Esophagus muscularis mucosa (tissue), 3 donors: ENCODE data around the gene LMO7.

Experiments used
- CTCF ChIP-seq, 3 experiments: fragments of 200-600 bp in 2 of 3; fragments of 450-650 bp in 1 of 3; sonication (generic) in 2 of 3; IDR thresholded peaks; one replicate each; pipeline ENCODE4 v1.5.1; 2017 to 2019; ENCODE audit warnings: antibody characterized with exemption in 3 of 3, mild to moderate bottlenecking in 2 of 3, moderate library complexity in 1 of 3
- POLR2AphosphoS5 ChIP-seq, 2 donors: sonication (generic); formaldehyde crosslinking; IDR thresholded peaks; one replicate each; pipeline ENCODE4 v1.6.1; 2017; ENCODE audit warnings: antibody characterized with exemption in 2 of 2

- TF ChIP-seq CTCF (IDR thresholded peaks at IDR 0.05) (no peak), POLR2AphosphoS5 (IDR thresholded peaks at IDR 0.05) (no peak)
These were observed 170.0 kb downstream of the LMO7 start for GRCh38 chr13:75806117-75806516.
